ENCODE results near the gene MEF2D. TPM values are rescaled to one million over a fixed set of nuclear protein-coding genes. Genes with fewer than 3 reads are reported as not detected.

The MEF2D gene
- total RNA-seq, 6 experiments from 2014 or later: 13.3 to 17.1 (median 15.0) TPM

DNA sequence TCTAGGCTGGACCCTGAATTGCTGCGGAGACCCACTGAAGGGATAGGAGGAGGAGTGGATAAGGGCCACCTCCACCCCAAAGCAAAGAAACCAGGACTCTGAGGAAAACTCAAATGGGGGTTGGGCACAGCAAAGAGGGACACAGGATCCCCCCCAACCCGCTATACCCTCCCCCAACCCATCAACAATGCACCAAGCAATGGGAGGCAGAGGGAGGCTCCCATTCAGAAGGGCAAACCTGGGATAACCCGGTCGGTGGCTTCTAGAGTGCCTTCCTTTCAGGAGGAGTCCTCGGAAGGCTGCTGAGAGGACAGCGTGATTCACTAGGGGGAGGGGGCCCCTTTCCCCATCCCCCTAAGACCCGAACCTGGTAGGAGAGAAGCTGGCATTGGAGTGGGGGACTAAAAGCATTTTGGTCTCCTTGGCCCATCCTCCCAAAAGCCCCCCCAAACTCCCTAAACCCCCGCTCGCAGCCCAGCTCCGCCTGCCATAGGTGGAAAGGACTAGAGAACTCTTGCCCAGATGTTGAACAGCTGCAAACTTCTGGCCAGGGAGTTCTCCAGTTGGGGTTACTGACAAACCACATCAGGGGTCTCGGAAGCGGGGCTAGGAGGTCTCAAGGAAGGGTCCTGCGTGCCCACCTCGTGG is 1.3 kb downstream of the MEF2D start:
- Histone ChIP-seq H3K27ac (peak overlapping the region; percentile 98 to 100 (median 99)), H3K4me3 (peak overlapping the region; percentile 86 to 100 (median 91)), H3K36me3 (no peaks in the 10 kb centered on the region), H3K9me3 (no peaks in the 10 kb centered on the region), H3K4me1 (peaks cover 2 to 66% (median 32%) of the 10 kb centered on the region in 4 donors), H3K27me3 (no peaks in the 10 kb centered on the region)
- intact Hi-C loops (cut with DNase I): loop anchor here (5.0 kb wide), 2 partner anchors 37 to 42 kb away; no protein-coding TSS in a partner anchor
- 0% methylated on average over 1 of the region's 14 CpGs for WGBS (ENCODE audit: insufficient coverage, low coverage, low lambda C conversion rate, missing lambda C conversion rate)
- DNase-seq (no peak), ATAC-seq (no peak)
- TF ChIP-seq POLR2A (IDR thresholded peaks at IDR 0.05): no peak
- TF ChIP-seq, protein P1, sequence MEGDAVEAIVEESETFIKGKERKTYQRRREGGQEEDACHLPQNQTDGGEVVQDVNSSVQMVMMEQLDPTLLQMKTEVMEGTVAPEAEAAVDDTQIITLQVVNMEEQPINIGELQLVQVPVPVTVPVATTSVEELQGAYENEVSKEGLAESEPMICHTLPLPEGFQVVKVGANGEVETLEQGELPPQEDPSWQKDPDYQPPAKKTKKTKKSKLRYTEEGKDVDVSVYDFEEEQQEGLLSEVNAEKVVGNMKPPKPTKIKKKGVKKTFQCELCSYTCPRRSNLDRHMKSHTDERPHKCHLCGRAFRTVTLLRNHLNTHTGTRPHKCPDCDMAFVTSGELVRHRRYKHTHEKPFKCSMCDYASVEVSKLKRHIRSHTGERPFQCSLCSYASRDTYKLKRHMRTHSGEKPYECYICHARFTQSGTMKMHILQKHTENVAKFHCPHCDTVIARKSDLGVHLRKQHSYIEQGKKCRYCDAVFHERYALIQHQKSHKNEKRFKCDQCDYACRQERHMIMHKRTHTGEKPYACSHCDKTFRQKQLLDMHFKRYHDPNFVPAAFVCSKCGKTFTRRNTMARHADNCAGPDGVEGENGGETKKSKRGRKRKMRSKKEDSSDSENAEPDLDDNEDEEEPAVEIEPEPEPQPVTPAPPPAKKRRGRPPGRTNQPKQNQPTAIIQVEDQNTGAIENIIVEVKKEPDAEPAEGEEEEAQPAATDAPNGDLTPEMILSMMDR (IDR thresholded peaks at IDR 0.05): no peak

DNA sequence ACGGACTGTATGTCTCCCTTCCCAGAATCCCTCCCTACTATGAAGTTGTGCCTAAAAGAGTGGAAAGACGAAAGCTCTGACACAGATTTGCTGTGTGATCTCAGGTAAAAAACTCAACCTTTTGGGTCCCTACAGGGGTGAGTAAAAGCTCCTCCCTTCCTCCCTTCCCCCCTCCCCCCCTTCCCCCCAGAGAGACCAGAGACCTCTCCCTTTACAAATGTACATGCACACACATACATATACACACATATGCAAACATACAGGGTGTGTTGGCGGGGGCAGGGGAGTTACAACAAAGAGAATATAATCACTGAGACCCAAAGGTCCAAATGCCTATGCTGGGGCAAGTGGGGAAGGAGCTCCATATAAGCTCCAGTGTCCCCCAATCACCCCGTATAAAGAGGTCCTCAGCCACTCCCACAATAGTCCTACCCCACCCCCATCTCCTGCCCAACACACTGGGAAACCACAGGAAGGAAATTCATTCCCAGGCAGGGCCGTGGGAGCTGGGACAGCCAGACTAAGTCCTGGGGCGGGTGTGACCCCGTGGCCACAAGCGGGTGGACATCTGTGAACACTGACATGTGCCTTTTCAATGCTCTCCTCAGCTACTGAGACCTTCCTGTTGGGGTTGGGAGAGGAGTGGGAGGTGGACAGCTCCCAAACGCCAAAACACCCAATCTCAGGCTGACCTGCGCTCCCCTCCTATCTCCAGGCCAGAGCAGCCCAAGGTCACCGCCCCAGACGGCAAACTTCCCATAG is 2.0 kb downstream of the MEF2D start:
- 12% methylated on average over 6 of the region's 12 CpGs for WGBS (ENCODE audit: insufficient coverage, low coverage, low lambda C conversion rate, missing lambda C conversion rate)
- no peaks in the 10 kb centered on the region for H3K27me3 ChIP-seq
- TF ChIP-seq POLR2A (IDR thresholded peaks at IDR 0.05): peak; percentile 41
- TF ChIP-seq, protein P1 (IDR thresholded peaks at IDR 0.05): no peak
- H3K36me3 ChIP-seq: no peaks in the 10 kb centered on the region
- peak overlapping the region; percentile 98 to 100 (median 99) for H3K27ac ChIP-seq
- intact Hi-C loops (cut with DNase I): loop anchor here (5.0 kb wide), 2 partner anchors 36 to 41 kb away; no protein-coding TSS in a partner anchor
- DNase-seq (peak in 1 of 3 donors; percentile 74), ATAC-seq (peak; percentile 0 to 10 (median 4))
- peak overlapping the region; percentile 86 to 100 (median 91) for H3K4me3 ChIP-seq
- H3K9me3 ChIP-seq: no peaks in the 10 kb centered on the region
- peaks cover 2 to 68% (median 35%) of the 10 kb centered on the region in 4 donors for H3K4me1 ChIP-seq

- peak overlapping the region in 2 of 3 donors; percentile 48 to 100 for H3K27ac ChIP-seq
- DNase-seq (no peak), ATAC-seq (no peak)
- intact Hi-C loops (cut with DNase I): loop anchor here (5.0 kb wide), 2 partner anchors 36 to 41 kb away; no protein-coding TSS in a partner anchor
- H3K4me3 ChIP-seq: peak overlapping the region in 1 of 3 donors; percentile 91
- no peaks in the 10 kb centered on the region for H3K36me3 ChIP-seq
- WGBS (ENCODE audit: insufficient coverage, low coverage, low lambda C conversion rate, missing lambda C conversion rate): 64% methylated on average over 5 of the region's 5 CpGs
- TF ChIP-seq POLR2A (IDR thresholded peaks at IDR 0.05): no peak
- TF ChIP-seq, protein P1 (IDR thresholded peaks at IDR 0.05): no peak
- H3K4me1 ChIP-seq: peaks cover 2 to 75% (median 41%) of the 10 kb centered on the region in 4 donors
- no peaks in the 10 kb centered on the region for H3K9me3 ChIP-seq
- H3K27me3 ChIP-seq: no peaks in the 10 kb centered on the region
Observed at GRCh38 chr1:156497743-156498431, 2.7 kb downstream of the MEF2D start.

DNA sequence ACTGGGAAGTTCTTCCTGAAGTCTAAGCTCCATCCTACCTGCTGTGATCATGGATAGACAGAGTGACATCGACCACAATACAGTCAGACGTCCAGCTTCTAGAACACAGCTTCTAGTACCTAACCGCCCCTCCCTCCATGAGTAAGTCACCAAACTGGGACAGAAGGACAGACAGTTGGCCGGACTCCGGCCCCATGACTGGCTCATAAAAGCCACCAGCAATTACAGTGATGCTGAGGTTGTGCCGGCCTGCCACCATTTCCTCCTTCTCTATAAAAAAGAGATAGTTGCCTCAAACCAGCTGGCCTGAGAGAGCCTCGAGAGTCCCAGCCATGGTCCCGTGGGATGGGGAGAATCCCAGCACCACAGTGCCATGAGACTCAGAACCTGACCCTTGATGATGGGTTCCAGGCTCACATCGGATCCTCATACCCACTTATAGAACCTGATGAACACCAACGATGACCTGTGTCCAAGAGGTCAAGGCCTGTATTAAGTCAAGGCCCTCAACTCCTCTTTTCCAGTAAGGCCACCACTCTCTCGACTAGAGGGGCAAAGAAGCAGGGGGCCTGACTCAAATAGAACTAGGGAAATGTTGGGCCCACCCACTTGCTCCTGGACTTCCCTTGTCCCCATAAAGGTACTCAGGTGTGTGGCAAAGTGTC is 3.4 kb downstream of the MEF2D start:
- peaks cover 2 to 75% (median 43%) of the 10 kb centered on the region in 4 donors for H3K4me1 ChIP-seq
- no peaks in the 10 kb centered on the region for H3K27me3 ChIP-seq
- intact Hi-C loops (cut with DNase I): loop anchor here (5.0 kb wide), 2 partner anchors 35 to 40 kb away; no protein-coding TSS in a partner anchor
- ATAC-seq: no peak
- no peaks in the 10 kb centered on the region for H3K36me3 ChIP-seq
- no peak for DNase-seq
- H3K27ac ChIP-seq: peak overlapping the region in 2 of 3 donors; percentile 48 to 100
- no peak for TF ChIP-seq POLR2A (IDR thresholded peaks at IDR 0.05)
- TF ChIP-seq, protein P1 (IDR thresholded peaks at IDR 0.05): no peak
- no peaks in the 10 kb centered on the region for H3K9me3 ChIP-seq
- 46% methylated on average over 8 of the region's 11 CpGs for WGBS (ENCODE audit: insufficient coverage, low coverage, low lambda C conversion rate, missing lambda C conversion rate)
- H3K4me3 ChIP-seq: peak overlapping the region in 1 of 3 donors; percentile 91

All from right lobe of liver (tissue), 6 donors.